ENCODE data around the gene C1QTNF4.

DNA sequence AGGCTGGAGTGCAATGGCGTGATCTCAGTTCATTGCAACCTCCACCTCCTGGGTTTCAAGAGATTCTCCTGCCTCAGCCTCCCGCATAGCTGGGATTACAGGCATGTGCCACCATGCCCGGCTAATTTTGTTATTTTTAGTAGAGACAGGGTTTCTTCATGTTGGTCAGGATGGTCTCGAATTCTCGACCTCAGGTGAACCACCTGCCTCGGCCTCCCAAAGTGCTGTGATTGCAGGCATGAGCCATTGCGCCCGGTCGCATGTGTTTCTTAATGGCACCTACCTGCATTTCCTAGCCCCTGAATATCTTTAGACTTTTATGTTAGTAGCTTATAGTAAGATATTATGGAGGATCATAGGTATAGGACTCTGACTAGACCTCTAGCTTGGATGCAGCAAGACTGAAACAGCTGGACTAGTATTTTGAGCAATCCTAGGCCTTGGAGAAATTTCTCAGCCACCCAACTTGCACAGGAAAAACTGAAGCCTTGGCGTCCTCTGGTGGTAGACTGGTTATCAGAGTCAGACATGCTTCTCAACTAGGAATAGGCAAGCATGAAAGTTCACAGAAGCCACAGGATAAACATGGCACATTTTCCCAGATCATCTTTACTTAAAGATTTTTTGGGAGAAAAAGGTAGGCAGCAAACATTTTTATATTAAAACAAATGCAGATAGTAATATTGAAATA is 22.7 kb upstream of the C1QTNF4 start:
- no peak for TF ChIP-seq POLR2A (IDR thresholded peaks at IDR 0.05)
- TF ChIP-seq, protein P1, sequence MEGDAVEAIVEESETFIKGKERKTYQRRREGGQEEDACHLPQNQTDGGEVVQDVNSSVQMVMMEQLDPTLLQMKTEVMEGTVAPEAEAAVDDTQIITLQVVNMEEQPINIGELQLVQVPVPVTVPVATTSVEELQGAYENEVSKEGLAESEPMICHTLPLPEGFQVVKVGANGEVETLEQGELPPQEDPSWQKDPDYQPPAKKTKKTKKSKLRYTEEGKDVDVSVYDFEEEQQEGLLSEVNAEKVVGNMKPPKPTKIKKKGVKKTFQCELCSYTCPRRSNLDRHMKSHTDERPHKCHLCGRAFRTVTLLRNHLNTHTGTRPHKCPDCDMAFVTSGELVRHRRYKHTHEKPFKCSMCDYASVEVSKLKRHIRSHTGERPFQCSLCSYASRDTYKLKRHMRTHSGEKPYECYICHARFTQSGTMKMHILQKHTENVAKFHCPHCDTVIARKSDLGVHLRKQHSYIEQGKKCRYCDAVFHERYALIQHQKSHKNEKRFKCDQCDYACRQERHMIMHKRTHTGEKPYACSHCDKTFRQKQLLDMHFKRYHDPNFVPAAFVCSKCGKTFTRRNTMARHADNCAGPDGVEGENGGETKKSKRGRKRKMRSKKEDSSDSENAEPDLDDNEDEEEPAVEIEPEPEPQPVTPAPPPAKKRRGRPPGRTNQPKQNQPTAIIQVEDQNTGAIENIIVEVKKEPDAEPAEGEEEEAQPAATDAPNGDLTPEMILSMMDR (IDR thresholded peaks at IDR 0.05): peak in 5 of 6 experiments; percentile 30 to 55 (median 44)

Data from Peyer's patch (tissue), 4 donors.